Esophagus squamous epithelium (tissue), 5 donors: ENCODE results near the gene ATP23. TPM values are rescaled to one million over a fixed set of nuclear protein-coding genes. Genes with fewer than 3 reads are reported as not detected.

Experiments used
- DNase-seq: peaks from one replicate; lab custom pipeline; 2025; lab: John Stamatoyannopoulos, UW
- H3K27ac ChIP-seq, 4 donors: fragments of 200-600 bp; sonication (generic); one replicate each; pipeline ENCODE4 v1.5.1; 2016 to 2019; ENCODE audit warnings: mild to moderate bottlenecking in 1 of 4
- H3K27me3 ChIP-seq, 4 donors: fragments of 200-600 bp; sonication (generic); 1 replicate in 3 of 4; 2 replicates in 1 of 4; pipeline versions ENCODE4 v1.5.1 to v1.6.0; 2017 to 2021; ENCODE audit warnings: antibody characterized with exemption in 1 of 4
- H3K36me3 ChIP-seq, 3 donors: fragments of 200-600 bp; sonication (generic); one replicate each; pipeline ENCODE4 v1.5.1; 2016 to 2019
- H3K4me1 ChIP-seq, 3 donors: fragments of 200-600 bp; sonication (generic); one replicate each; pipeline ENCODE4 v1.5.1; 2017 to 2019
- H3K4me3 ChIP-seq, 4 donors: fragments of 200-600 bp; sonication (generic); 1 replicate in 3 of 4; 2 replicates in 1 of 4; pipeline ENCODE4 v1.5.1; 2016 to 2019; ENCODE audit warnings: mild to moderate bottlenecking in 2 of 4, moderate library complexity in 1 of 4
- H3K9me3 ChIP-seq, 3 donors: fragments of 200-600 bp; sonication (generic); one replicate each; pipeline ENCODE4 v1.5.1; 2016 to 2019
- CTCF ChIP-seq, 6 experiments: fragments of 450-650 bp in 4 of 6; fragments of 200-600 bp in 2 of 6; sonication (generic) in 2 of 6; IDR thresholded peaks; one replicate each; pipeline ENCODE4 v1.5.1; 2016 to 2019; ENCODE audit warnings: antibody characterized with exemption in 6 of 6, mild to moderate bottlenecking in 4 of 6, moderate library complexity in 4 of 6
- POLR2A ChIP-seq, 4 donors: fragments of 450-650 bp; IDR thresholded peaks; one replicate each; pipeline ENCODE4 v1.6.1; 2017; ENCODE audit warnings: antibody characterized with exemption in 4 of 4, mild to moderate bottlenecking in 4 of 4, moderate library complexity in 3 of 4
- WGBS, 2 donors: methylation state at CpG; one replicate each; pipeline ENCODE4 v1.1.5; 2018; 5-methylcytosine and 5-hydroxymethylcytosine counted together
- intact Hi-C: fragments of 100-400 bp; cut with DNase I; formaldehyde crosslinking; loops from one replicate; pipeline ENCODE4 v1.15.0; 2022
- total RNA-seq, 4 donors: library from RNA; depleted of rRNA; stranded (reverse); fragments of >200 nt; gene quantifications; one replicate each; pipeline ENCODE4 v1.1.0, GENCODE V29; 2016
- donor health status: DM: yes; HTN: yes; CAD: no.

The ATP23 gene
- total RNA-seq, 4 donors from 2014 or later = 2.0 to 17.9 (median 8.6) TPM

GRCh38 chr12:57898308-57898970 is 42.9 kb upstream of the ATP23 start:
- Histone ChIP-seq H3K9me3 (no peaks in the 10 kb centered on the region), H3K36me3 (no peaks in the 10 kb centered on the region), H3K4me3 (no peak overlapping the region), H3K4me1 (peaks cover 50 to 65% (median 54%) of the 10 kb centered on the region in 3 donors), H3K27ac (peak overlapping the region; percentile 55 to 99 (median 94)), H3K27me3 (no peaks in the 10 kb centered on the region)
- 28 to 40% methylated on average over 5 of the region's 5 CpGs for WGBS, 2 donors
- DNase-seq = no peak
- TF ChIP-seq CTCF (IDR thresholded peaks at IDR 0.05) (no peak), POLR2A (IDR thresholded peaks at IDR 0.05) (no peak)
- intact Hi-C loops = no loop called here

GRCh38 chr12:57899010-57899662 is 42.2 kb upstream of the ATP23 start:
- H3K4me1 ChIP-seq = peaks cover 43 to 58% (median 48%) of the 10 kb centered on the region in 3 donors
- no peak for TF ChIP-seq POLR2A (IDR thresholded peaks at IDR 0.05)
- TF ChIP-seq CTCF (IDR thresholded peaks at IDR 0.05) = no peak
- no peak for DNase-seq
- WGBS, 2 donors = 13 to 21% methylated on average over 8 to 9 of the region's 10 CpGs
- no peaks in the 10 kb centered on the region for H3K27me3 ChIP-seq
- H3K9me3 ChIP-seq = no peaks in the 10 kb centered on the region
- H3K4me3 ChIP-seq = no peak overlapping the region
- H3K27ac ChIP-seq = peak overlapping the region; percentile 55 to 97 (median 90)
- intact Hi-C loops = no loop called here
- no peaks in the 10 kb centered on the region for H3K36me3 ChIP-seq

- no peak for DNase-seq
- TF ChIP-seq CTCF (IDR thresholded peaks at IDR 0.05) = no peak
- TF ChIP-seq POLR2A (IDR thresholded peaks at IDR 0.05) = no peak
- intact Hi-C loops = no loop called here
- H3K27ac ChIP-seq = no peak overlapping the region
- no peaks in the 10 kb centered on the region for H3K9me3 ChIP-seq
- no peaks in the 10 kb centered on the region for H3K36me3 ChIP-seq
- no peak overlapping the region for H3K4me3 ChIP-seq
- 88 to 91% methylated on average over 3 of the region's 3 CpGs for whole genome bisulfite sequencing, 2 donors
- H3K4me1 ChIP-seq = peaks cover 19 to 35% (median 19%) of the 10 kb centered on the region in 3 donors
- H3K27me3 ChIP-seq = no peaks in the 10 kb centered on the region
Observed at GRCh38 chr12:57902478-57902969, 38.8 kb upstream of the ATP23 start.

GRCh38 chr12:57904426-57904825 is 36.9 kb upstream of the ATP23 start:
- Histone ChIP-seq H3K4me3 (no peak overlapping the region), H3K4me1 (peaks cover 0 to 16% (median under 1%) of the 10 kb centered on the region in 3 donors), H3K27me3 (no peaks in the 10 kb centered on the region), H3K36me3 (no peaks in the 10 kb centered on the region), H3K27ac (no peak overlapping the region), H3K9me3 (no peaks in the 10 kb centered on the region)
- TF ChIP-seq POLR2A (IDR thresholded peaks at IDR 0.05) = no peak
- TF ChIP-seq CTCF (IDR thresholded peaks at IDR 0.05) = no peak
- no peak for DNase-seq
- WGBS, 2 donors = 77 to 79% methylated on average over 4 of the region's 4 CpGs
- intact Hi-C loops = loop anchor here (2.0 kb wide), 1 partner anchor 74 kb away; no protein-coding TSS in a partner anchor
